Fibroblast of pulmonary artery (primary cell): ENCODE data around the gene OOEP.
A peak's percentile ranks its signal among the peaks of the same experiment; 100 is the strongest.
"Not testable (repeated sequence)": the region's sequence is repeated elsewhere in the genome, so short reads cannot be mapped to it uniquely, and the experiment has no call there.

Experiments
- DNase-seq: peaks from one replicate; pipeline ENCODE4 v3.0.0-alpha.2; 2010; ENCODE audit warnings: low read depth
- H3K4me3 ChIP-seq: replicated peaks from 2 replicates; pipeline ENCODE4 v1.5.1; 2011; ENCODE audit warnings: low read depth, mild to moderate bottlenecking, control low read depth, low read length, moderate library complexity
- TF ChIP-seq, protein P1 (sequence below): IDR thresholded peaks from 2 replicates; pipeline ENCODE4 v1.5.1; 2011; ENCODE audit warnings: mild to moderate bottlenecking, control low read depth, low read length, inconsistent platforms; ENCODE audit errors: missing control alignments

OOEP gene

DNA sequence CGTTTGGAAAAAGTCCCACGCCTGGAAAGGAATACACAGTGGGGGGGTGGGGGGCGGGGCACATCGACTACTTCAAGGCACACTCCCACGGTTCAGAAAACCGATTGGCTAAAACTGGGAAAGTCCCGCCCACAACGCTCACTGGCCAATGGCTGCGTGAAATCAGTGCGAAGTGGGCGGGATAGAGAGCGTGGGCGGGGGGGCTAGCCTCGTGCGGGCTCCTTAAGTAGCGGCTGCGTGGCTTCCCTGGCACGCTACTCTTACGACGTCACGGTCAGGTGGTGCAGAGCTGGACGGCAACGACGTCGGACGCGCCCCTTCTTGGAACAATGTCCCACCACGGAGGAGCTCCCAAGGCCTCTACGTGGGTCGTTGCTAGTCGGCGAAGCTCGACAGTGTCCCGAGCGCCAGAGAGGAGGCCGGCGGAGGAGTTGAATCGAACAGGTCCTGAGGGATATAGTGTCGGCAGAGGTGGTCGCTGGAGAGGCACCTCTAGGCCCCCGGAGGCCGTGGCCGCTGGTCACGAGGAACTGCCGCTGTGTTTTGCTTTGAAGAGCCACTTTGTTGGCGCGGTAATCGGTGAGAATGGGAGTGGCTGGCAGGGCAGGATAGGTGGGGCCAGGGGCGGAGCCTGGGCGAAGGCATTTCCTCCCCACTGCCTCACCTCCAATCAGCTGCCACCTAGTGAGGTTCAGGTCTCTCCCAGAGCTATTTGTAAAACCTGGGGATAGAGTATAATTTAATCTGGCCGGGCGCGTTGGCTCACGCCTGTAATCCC is 25.1 kb upstream of the OOEP start, which contains the start of gene DDX43:
Gene DDX43 (plus strand): TSS at position 252 of the 778 bp plus-strand sequence. CDS start 78 bp downstream, at position 330.
- TF ChIP-seq, protein P1, sequence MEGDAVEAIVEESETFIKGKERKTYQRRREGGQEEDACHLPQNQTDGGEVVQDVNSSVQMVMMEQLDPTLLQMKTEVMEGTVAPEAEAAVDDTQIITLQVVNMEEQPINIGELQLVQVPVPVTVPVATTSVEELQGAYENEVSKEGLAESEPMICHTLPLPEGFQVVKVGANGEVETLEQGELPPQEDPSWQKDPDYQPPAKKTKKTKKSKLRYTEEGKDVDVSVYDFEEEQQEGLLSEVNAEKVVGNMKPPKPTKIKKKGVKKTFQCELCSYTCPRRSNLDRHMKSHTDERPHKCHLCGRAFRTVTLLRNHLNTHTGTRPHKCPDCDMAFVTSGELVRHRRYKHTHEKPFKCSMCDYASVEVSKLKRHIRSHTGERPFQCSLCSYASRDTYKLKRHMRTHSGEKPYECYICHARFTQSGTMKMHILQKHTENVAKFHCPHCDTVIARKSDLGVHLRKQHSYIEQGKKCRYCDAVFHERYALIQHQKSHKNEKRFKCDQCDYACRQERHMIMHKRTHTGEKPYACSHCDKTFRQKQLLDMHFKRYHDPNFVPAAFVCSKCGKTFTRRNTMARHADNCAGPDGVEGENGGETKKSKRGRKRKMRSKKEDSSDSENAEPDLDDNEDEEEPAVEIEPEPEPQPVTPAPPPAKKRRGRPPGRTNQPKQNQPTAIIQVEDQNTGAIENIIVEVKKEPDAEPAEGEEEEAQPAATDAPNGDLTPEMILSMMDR = no peak
- H3K4me3 ChIP-seq = peak within 1 kb of the TSS; percentile 25
- peak; percentile 60 for DNase-seq

- no peak overlapping the region for H3K4me3 ChIP-seq
- TF ChIP-seq, protein P1 = no peak
- no peak for DNase-seq
Observed at GRCh38 chr6:73393278-73393677, 23.6 kb upstream of the OOEP start.

DNA sequence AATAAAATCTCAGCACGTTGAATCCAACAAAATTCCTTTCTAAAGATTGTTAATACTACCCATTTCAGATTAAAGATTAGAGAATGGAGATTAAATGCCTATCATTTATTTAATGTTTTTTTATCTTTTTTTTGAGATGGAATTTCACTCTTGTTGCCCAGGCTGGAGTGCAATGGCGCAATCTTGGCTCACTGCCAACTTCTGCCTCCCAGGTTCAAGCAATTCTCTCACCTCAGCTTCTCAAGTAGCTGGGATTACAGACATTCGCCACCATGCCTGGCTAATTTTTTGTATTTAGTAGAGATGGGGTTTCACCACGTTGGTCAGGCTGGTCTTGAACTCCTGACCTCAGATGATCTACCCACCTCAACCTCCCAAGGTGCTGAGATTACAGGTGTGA is 22.5 kb upstream of the OOEP start:
- DNase-seq = peak; percentile 16
- H3K4me3 ChIP-seq = not testable (repeated sequence)

DNA sequence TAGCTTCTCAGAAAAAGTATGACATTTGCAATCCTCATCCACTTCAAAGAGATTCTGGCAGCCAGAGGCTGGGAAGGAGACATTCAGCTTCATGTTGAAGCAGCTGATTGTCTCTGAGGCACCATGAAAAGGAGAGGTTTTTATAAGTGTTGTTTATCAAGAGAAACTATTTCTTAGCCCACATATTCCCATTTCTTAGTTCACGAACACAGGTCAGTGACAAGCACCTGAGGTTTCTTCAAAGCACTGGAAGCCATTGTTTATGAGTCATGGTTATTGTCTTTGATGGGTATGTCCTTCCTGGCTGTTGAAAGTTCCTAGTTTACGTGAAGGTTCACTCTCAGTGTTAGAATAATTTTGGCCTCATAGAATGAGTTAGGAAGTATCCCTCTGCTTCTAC is 22.0 kb upstream of the OOEP start:
- no peak for DNase-seq
- no peak overlapping the region for H3K4me3 ChIP-seq
- TF ChIP-seq, protein P1 = no peak

GRCh38 chr6:73389854-73390253 is 20.2 kb upstream of the OOEP start:
- H3K4me3 ChIP-seq = no peak overlapping the region
- TF ChIP-seq, protein P1 = no peak
- no peak for DNase-seq

DNA sequence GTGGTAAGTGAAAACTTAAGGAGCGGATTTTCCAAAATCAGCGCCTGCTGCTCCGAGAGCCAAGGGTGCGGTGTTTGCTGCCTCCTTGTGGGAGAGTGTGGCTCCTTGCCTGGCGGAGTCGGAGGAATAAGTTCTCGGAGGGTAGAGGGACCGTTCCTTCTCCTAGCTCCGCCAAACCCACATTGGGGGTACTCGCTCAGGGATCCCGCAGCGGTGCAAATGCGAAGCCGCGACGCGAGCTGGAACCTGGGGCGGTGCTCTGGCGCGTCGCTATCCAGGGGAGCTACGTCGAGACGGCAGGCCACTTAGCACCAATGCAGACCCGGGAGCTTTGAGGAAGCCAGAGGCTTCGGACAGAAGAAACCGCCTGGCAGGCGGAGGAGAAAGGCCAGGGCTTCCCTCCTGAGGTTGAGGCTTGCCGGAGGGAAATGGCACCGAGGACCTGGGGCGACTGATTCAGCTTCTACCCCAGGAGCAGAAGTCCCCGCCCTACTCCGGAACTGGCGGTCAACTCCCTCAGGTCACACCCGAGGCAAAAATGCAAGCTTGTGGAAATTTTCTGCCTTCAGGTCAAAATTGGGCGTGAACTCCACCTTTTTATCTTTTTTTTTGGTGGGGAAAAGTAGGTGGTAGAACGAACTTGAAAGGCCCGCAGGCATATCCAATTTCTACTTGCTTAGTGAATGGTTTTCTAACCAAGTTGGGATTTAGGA is 19.3 kb upstream of the OOEP start:
- peak; percentile 67 for DNase-seq
- peak overlapping the region; percentile 65 for H3K4me3 ChIP-seq

GRCh38 chr6:73388433-73388799 is 18.7 kb upstream of the OOEP start:
- peak overlapping the region; percentile 65 for H3K4me3 ChIP-seq
- TF ChIP-seq, protein P1 = no peak
- DNase-seq = no peak

More for the DNA sequence above, 19.3 kb upstream of the OOEP start:
- TF ChIP-seq, protein P1 = peak; percentile 77
